Kidney capillary endothelial cell (primary cell): ENCODE results near the gene CTNNBIP1.
"Not testable (repeated sequence)": the region's sequence is repeated elsewhere in the genome, so short reads cannot be mapped to it uniquely, and the experiment has no call there.

Experiments used
- DNase-seq: peaks from one replicate; pipeline ENCODE4 v3.0.0-alpha.2; 2018; ENCODE audit warnings: low spot score

Gene CTNNBIP1

GRCh38 chr1:9910076-9910422 is at the start of gene CTNNBIP1:
TSS of gene CTNNBIP1 (minus strand) at chr1:9910269. CDS start at chr1:9872064, 38,205 bp downstream.
- DNase-seq: no peak

- no peak for DNase-seq
Measured at GRCh38 chr1:9957726-9958125, 47.7 kb upstream of the CTNNBIP1 start.

GRCh38 chr1:9946315-9946714 is 36.2 kb upstream of the CTNNBIP1 start:
- DNase-seq: no peak

- peak; percentile 87 for DNase-seq
Measured at GRCh38 chr1:9942939-9943788, 33.1 kb upstream of the CTNNBIP1 start, which contains the start of the genes LZIC and NMNAT1. TSS of gene LZIC (minus strand) at chr1:9943391. CDS start at chr1:9936619, 6,772 bp downstream. TSS of gene NMNAT1 (plus strand) at chr1:9943475. CDS start at chr1:9972074, 28,599 bp downstream.

- DNase-seq: peak; percentile 49
Measured at GRCh38 chr1:9942399-9942938, 32.4 kb upstream of the CTNNBIP1 start.

- DNase-seq: peak; percentile 32
Measured at GRCh38 chr1:9929431-9930385, 19.6 kb upstream of the CTNNBIP1 start.

- no peak for DNase-seq
Measured at GRCh38 chr1:9927259-9927658, 17.2 kb upstream of the CTNNBIP1 start.

GRCh38 chr1:9922342-9922741 is 12.3 kb upstream of the CTNNBIP1 start:
- DNase-seq: no peak

GRCh38 chr1:9920606-9921005 is 10.5 kb upstream of the CTNNBIP1 start:
- no peak for DNase-seq

- DNase-seq: no peak
Measured at GRCh38 chr1:9917901-9918300, 7.8 kb upstream of the CTNNBIP1 start.

GRCh38 chr1:9917495-9917894 is 7.4 kb upstream of the CTNNBIP1 start:
- DNase-seq: not testable (repeated sequence)

- DNase-seq: no peak
Measured at GRCh38 chr1:9916452-9916851, 6.4 kb upstream of the CTNNBIP1 start.

GRCh38 chr1:9914610-9914937 is 4.5 kb upstream of the CTNNBIP1 start:
- no peak for DNase-seq

- no peak for DNase-seq
Measured at GRCh38 chr1:9912264-9912936, 2.3 kb upstream of the CTNNBIP1 start.

- DNase-seq: peak; percentile 98
Measured at GRCh38 chr1:9910423-9911178, 532 bp upstream of the CTNNBIP1 start.

- no peak for DNase-seq
Measured at GRCh38 chr1:9909234-9910046, 629 bp downstream of the CTNNBIP1 start.

- no peak for DNase-seq
Measured at GRCh38 chr1:9908871-9909233, 1.2 kb downstream of the CTNNBIP1 start.

- DNase-seq: no peak
Measured at GRCh38 chr1:9907441-9907840, 2.6 kb downstream of the CTNNBIP1 start.

- DNase-seq: no peak
Measured at GRCh38 chr1:9906466-9906865, 3.6 kb downstream of the CTNNBIP1 start.

GRCh38 chr1:9905010-9905409 is 5.1 kb downstream of the CTNNBIP1 start:
- DNase-seq: no peak
